Suprapubic skin (tissue), 4 donors: ENCODE results near the gene CLEC1B. TPM values are rescaled to one million over a fixed set of nuclear protein-coding genes. Genes with fewer than 3 reads are reported as not detected.

Source experiments
- DNase-seq, 2 donors: peaks; one replicate each; pipeline ENCODE4 v3.0.0-alpha.2; 2019; ENCODE audit warnings: low spot score in 2 of 2
- H3K27ac ChIP-seq: fragments of 200-600 bp; sonication (generic); one replicate; pipeline ENCODE4 v1.5.1; 2019
- H3K27me3 ChIP-seq: fragments of 200-600 bp; sonication (generic); one replicate; pipeline ENCODE4 v1.5.1; 2019
- H3K36me3 ChIP-seq: fragments of 200-600 bp; sonication (generic); one replicate; pipeline ENCODE4 v1.5.1; 2019
- H3K4me1 ChIP-seq: fragments of 200-600 bp; sonication (generic); one replicate; pipeline ENCODE4 v1.5.1; 2019
- H3K4me3 ChIP-seq: fragments of 200-600 bp; sonication (generic); one replicate; pipeline ENCODE4 v1.5.1; 2019; ENCODE audit warnings: mild to moderate bottlenecking
- H3K9me3 ChIP-seq: fragments of 200-600 bp; sonication (generic); one replicate; pipeline ENCODE4 v1.5.1; 2019
- EP300 ChIP-seq: sonication (generic); formaldehyde crosslinking; IDR thresholded peaks from one replicate; pipeline ENCODE4 v1.6.1; 2017; ENCODE audit warnings: antibody characterized with exemption
- POLR2A ChIP-seq, 2 donors: fragments of 450-650 bp; IDR thresholded peaks; one replicate each; pipeline ENCODE4 v1.6.1; 2017; ENCODE audit warnings: antibody characterized with exemption in 2 of 2, mild to moderate bottlenecking in 2 of 2, moderate library complexity in 2 of 2
- POLR2AphosphoS5 ChIP-seq, 3 donors: sonication (generic); formaldehyde crosslinking; IDR thresholded peaks; one replicate each; pipeline ENCODE4 v1.6.1; 2017; ENCODE audit warnings: antibody characterized with exemption in 3 of 3
- WGBS: methylation state at CpG from one replicate; pipeline ENCODE4 v1.1.5; 2018; 5-methylcytosine and 5-hydroxymethylcytosine counted together
- total RNA-seq, 4 donors: library from RNA; depleted of rRNA; stranded (reverse); fragments of >200 nt; gene quantifications; one replicate each; pipeline ENCODE4 v1.1.0, GENCODE V29; 2016
- TF ChIP-seq, protein P1 (sequence below), 2 donors: fragments of 200-600 bp in 1 of 2; fragments of 450-650 bp in 1 of 2; sonication (generic) in 1 of 2; IDR thresholded peaks; one replicate each; pipeline ENCODE4 v1.5.1; 2016 to 2019; ENCODE audit warnings: antibody characterized with exemption in 2 of 2, mild to moderate bottlenecking in 1 of 2, moderate library complexity in 1 of 2

CLEC1B gene
- total RNA-seq, 4 donors from 2014 or later = not detected

DNA sequence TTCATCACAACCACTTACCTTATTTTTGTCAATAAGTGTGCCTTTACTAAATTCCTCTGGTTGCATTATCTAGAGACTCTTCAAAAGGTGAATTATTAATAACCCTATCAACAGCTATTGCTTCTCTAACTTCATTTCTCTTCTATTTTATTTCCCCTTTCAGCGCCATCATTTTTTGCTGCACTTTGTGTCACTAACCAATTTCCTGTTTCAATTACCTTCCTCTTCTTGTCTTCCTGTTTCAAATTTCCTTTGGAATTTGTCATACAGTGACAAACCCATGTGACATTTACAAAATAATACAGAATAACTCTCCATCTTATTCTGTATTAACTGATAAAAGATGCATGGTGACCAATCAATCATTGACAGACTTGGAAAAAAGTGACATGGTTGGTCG, 54.5 kb downstream of the CLEC1B start:
- Histone ChIP-seq H3K4me3 (no peak overlapping the region), H3K36me3 (no peaks in the 10 kb centered on the region), H3K9me3 (no peaks in the 10 kb centered on the region), H3K27me3 (no peaks in the 10 kb centered on the region), H3K4me1 (no peaks in the 10 kb centered on the region), H3K27ac (no peak overlapping the region)
- TF ChIP-seq POLR2AphosphoS5 (IDR thresholded peaks at IDR 0.05) = no peak
- TF ChIP-seq, protein P1, sequence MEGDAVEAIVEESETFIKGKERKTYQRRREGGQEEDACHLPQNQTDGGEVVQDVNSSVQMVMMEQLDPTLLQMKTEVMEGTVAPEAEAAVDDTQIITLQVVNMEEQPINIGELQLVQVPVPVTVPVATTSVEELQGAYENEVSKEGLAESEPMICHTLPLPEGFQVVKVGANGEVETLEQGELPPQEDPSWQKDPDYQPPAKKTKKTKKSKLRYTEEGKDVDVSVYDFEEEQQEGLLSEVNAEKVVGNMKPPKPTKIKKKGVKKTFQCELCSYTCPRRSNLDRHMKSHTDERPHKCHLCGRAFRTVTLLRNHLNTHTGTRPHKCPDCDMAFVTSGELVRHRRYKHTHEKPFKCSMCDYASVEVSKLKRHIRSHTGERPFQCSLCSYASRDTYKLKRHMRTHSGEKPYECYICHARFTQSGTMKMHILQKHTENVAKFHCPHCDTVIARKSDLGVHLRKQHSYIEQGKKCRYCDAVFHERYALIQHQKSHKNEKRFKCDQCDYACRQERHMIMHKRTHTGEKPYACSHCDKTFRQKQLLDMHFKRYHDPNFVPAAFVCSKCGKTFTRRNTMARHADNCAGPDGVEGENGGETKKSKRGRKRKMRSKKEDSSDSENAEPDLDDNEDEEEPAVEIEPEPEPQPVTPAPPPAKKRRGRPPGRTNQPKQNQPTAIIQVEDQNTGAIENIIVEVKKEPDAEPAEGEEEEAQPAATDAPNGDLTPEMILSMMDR (IDR thresholded peaks at IDR 0.05) = no peak
- no peak for TF ChIP-seq EP300
- TF ChIP-seq POLR2A (IDR thresholded peaks at IDR 0.05) = no peak
- no peak for DNase-seq
- 89% methylated on average over 2 of the region's 2 CpGs for WGBS

DNA sequence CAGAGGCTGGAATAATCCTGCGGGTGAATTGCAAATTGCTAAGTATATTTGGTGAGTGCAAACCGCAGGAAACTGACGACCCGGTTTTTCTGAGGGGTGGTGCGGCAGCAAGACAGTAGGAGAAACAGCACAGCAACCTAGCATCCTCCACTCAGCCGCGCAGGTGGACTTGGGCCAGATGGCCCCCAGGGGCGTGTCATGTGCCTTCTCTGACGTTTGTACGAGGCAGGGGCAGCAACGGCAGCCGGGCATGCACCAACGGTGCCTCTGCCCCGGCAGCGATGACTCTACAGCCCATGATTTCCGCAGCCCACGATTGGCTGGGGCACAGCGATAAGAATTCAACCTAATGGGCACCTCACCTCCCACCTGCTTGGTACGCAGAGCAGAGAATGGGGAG, 55.7 kb downstream of the CLEC1B start:
- Histone ChIP-seq H3K27me3 (no peaks in the 10 kb centered on the region), H3K36me3 (no peaks in the 10 kb centered on the region), H3K9me3 (no peaks in the 10 kb centered on the region), H3K4me3 (no peak overlapping the region), H3K27ac (no peak overlapping the region), H3K4me1 (no peaks in the 10 kb centered on the region)
- TF ChIP-seq, protein P1 (IDR thresholded peaks at IDR 0.05) = no peak
- TF ChIP-seq POLR2AphosphoS5 (IDR thresholded peaks at IDR 0.05) (no peak), POLR2A (IDR thresholded peaks at IDR 0.05) (no peak), EP300 (no peak)
- 55% methylated on average over 19 of the region's 19 CpGs for WGBS
- no peak for DNase-seq

Other genes with a start within 250 kb of the CLEC1B start
- gene CD69, start 238.2 kb downstream of the CLEC1B start, total RNA-seq = 1 to 10 TPM in 3 of 4 donors, under 1 TPM in 1; 0.93 to 2.7 (median 1.7) TPM
- not detected for gene KLRF1, start 171.6 kb downstream of the CLEC1B start, total RNA-seq
- 10 to 100 TPM; 41.9 to 81.2 (median 53.5) TPM for gene CLEC2B, start 129.8 kb downstream of the CLEC1B start, total RNA-seq
- not detected for gene KLRF2, start 117.6 kb downstream of the CLEC1B start, total RNA-seq
- 10 to 100 TPM; 35.7 to 68.5 (median 60.8) TPM for gene CLEC2A, start 66.8 kb downstream of the CLEC1B start, total RNA-seq
- under 1 TPM in 1 of 4 donors, not detected in 3; 0.30 TPM for gene CLEC12A, start 27.7 kb downstream of the CLEC1B start, total RNA-seq
- gene CLEC12B, start 11.5 kb upstream of the CLEC1B start, total RNA-seq = 1 to 10 TPM; 2.0 to 5.9 (median 4.3) TPM
- gene CLEC9A, start 31.6 kb upstream of the CLEC1B start, total RNA-seq = not detected
- gene CLEC1A, start 99.9 kb upstream of the CLEC1B start, total RNA-seq = 1 to 10 TPM in 2 of 4 donors, under 1 TPM in 2; 0.42 to 2.1 (median 1.1) TPM
- gene CLEC7A, start 131.1 kb upstream of the CLEC1B start, total RNA-seq = 1 to 10 TPM; 3.7 to 6.6 (median 4.1) TPM
- gene OLR1, start 173.0 kb upstream of the CLEC1B start, total RNA-seq = not detected
- gene TMEM52B, start 179.9 kb upstream of the CLEC1B start, total RNA-seq = under 1 TPM in 1 of 4 donors, not detected in 3; 0.16 TPM
- 10 to 100 TPM; 48.7 to 94.6 (median 81.1) TPM for gene GABARAPL1, start 213.8 kb upstream of the CLEC1B start, total RNA-seq